ENCODE data around the gene TRIP13.

The TRIP13 gene

DNA sequence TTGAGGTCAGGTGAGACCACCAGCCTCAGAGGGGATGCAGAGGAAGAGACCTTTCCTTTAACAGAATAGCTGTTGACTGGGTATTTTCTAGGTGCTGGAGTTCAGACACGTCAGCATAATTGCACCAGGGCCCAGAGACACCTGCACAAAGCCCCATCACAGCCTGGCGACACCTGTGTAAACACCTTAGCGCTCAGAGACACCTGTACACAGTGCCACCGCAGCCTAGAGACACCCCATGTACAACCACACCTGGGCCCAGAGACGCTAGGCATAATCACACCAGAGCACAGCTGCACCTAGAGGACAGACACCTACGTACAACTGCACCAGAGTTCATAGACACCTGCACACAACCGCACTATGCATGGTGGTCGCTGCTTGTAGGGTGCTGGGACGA, 1.0 kb downstream of the TRIP13 start:
- ChIA-PET CTCF (interaction anchor here (1.0 to 2.6 kb wide), 2 partner anchors 10 to 12 kb away, joined by 3 to 11 read pairs; no protein-coding TSS in a partner anchor), POLR2A (interaction anchor here (0.6 to 1.7 kb wide), 2 partner anchors 29 to 447 kb away, joined by 3 to 5 read pairs; no protein-coding TSS in a partner anchor)
- Histone ChIP-seq H3K4me1 (ENCODE audit: control insufficient read depth, insufficient read depth, low read length) (peaks cover 7% of the 10 kb centered on the region; the same call in 1 of the 2 replicates), H3K36me3 (ENCODE audit: control insufficient read depth in 2 of 2, insufficient read depth in 1 of 2, low read length in 2 of 2) (peaks cover 41 to 65% of the 10 kb centered on the region in 2 experiments), H3K4me3 (ENCODE audit: low read depth, low read length) (peak overlapping the region; percentile 90), H3K9me3 (ENCODE audit: control insufficient read depth, insufficient read depth, low read depth, low read length) (no peaks in the 10 kb centered on the region), H3K27ac (ENCODE audit: extremely low read depth, low read depth, low read length) (peak overlapping the region; percentile 86; the same call in 1 of the 2 replicates)
- TF ChIP-seq ZNF768 (tag by site-specific recombination; IDR thresholded peaks at IDR 0.05): no peak
- TF ChIP-seq ZNF140 (tag by site-specific recombination; IDR thresholded peaks at IDR 0.05): no peak
- TF ChIP-seq ZNF184 (tag by site-specific recombination; IDR thresholded peaks at IDR 0.05): no peak
- TF ChIP-seq, protein P1, sequence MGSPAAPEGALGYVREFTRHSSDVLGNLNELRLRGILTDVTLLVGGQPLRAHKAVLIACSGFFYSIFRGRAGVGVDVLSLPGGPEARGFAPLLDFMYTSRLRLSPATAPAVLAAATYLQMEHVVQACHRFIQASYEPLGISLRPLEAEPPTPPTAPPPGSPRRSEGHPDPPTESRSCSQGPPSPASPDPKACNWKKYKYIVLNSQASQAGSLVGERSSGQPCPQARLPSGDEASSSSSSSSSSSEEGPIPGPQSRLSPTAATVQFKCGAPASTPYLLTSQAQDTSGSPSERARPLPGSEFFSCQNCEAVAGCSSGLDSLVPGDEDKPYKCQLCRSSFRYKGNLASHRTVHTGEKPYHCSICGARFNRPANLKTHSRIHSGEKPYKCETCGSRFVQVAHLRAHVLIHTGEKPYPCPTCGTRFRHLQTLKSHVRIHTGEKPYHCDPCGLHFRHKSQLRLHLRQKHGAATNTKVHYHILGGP (tag by site-specific recombination; IDR thresholded peaks at IDR 0.05): no peak
- TF ChIP-seq ZNF23 (tag by site-specific recombination; IDR thresholded peaks at IDR 0.05; ENCODE audit: borderline replicate concordance): no peak
- no peak for TF ChIP-seq ZNF19 (tag by site-specific recombination; IDR thresholded peaks at IDR 0.05; ENCODE audit: low read depth)
- TF ChIP-seq, protein P2, sequence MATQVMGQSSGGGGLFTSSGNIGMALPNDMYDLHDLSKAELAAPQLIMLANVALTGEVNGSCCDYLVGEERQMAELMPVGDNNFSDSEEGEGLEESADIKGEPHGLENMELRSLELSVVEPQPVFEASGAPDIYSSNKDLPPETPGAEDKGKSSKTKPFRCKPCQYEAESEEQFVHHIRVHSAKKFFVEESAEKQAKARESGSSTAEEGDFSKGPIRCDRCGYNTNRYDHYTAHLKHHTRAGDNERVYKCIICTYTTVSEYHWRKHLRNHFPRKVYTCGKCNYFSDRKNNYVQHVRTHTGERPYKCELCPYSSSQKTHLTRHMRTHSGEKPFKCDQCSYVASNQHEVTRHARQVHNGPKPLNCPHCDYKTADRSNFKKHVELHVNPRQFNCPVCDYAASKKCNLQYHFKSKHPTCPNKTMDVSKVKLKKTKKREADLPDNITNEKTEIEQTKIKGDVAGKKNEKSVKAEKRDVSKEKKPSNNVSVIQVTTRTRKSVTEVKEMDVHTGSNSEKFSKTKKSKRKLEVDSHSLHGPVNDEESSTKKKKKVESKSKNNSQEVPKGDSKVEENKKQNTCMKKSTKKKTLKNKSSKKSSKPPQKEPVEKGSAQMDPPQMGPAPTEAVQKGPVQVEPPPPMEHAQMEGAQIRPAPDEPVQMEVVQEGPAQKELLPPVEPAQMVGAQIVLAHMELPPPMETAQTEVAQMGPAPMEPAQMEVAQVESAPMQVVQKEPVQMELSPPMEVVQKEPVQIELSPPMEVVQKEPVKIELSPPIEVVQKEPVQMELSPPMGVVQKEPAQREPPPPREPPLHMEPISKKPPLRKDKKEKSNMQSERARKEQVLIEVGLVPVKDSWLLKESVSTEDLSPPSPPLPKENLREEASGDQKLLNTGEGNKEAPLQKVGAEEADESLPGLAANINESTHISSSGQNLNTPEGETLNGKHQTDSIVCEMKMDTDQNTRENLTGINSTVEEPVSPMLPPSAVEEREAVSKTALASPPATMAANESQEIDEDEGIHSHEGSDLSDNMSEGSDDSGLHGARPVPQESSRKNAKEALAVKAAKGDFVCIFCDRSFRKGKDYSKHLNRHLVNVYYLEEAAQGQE (tag by site-specific recombination; IDR thresholded peaks at IDR 0.05): no peak
- TF ChIP-seq SP7 (tag by site-specific recombination; IDR thresholded peaks at IDR 0.05): no peak
- no peak for TF ChIP-seq ZNF335 (tag by site-specific recombination; conservative IDR thresholded peaks at IDR 0.05)
- TF ChIP-seq ZNF776 (tag by site-specific recombination; IDR thresholded peaks at IDR 0.05; ENCODE audit: borderline replicate concordance): no peak
- TF ChIP-seq, protein P3, sequence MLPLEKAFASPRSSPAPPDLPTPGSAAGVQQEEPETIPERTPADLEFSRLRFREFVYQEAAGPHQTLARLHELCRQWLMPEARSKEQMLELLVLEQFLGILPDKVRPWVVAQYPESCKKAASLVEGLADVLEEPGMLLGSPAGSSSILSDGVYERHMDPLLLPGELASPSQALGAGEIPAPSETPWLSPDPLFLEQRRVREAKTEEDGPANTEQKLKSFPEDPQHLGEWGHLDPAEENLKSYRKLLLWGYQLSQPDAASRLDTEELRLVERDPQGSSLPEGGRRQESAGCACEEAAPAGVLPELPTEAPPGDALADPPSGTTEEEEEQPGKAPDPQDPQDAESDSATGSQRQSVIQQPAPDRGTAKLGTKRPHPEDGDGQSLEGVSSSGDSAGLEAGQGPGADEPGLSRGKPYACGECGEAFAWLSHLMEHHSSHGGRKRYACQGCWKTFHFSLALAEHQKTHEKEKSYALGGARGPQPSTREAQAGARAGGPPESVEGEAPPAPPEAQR (tag by site-specific recombination; IDR thresholded peaks at IDR 0.05): no peak
- TF ChIP-seq ZNF558 (tag by site-specific recombination; IDR thresholded peaks at IDR 0.05): no peak
- TF ChIP-seq ZBTB7A (tag by site-specific recombination; IDR thresholded peaks at IDR 0.05; ENCODE audit: low read depth): no peak
- TF ChIP-seq ZNF658 (tag by site-specific recombination; IDR thresholded peaks at IDR 0.05): no peak
- TF ChIP-seq ZNF513 (tag by site-specific recombination; IDR thresholded peaks at IDR 0.05): no peak

- H3K36me3 ChIP-seq (ENCODE audit: control insufficient read depth in 2 of 2, insufficient read depth in 1 of 2, low read length in 2 of 2): peaks cover 51 to 70% of the 10 kb centered on the region in 2 experiments
- no peak overlapping the region; the same call in 1 of the 2 replicates for H3K27ac ChIP-seq (ENCODE audit: extremely low read depth, low read depth, low read length)
- H3K4me1 ChIP-seq (ENCODE audit: control insufficient read depth, insufficient read depth, low read length): no peaks in the 10 kb centered on the region
- ChIA-PET CTCF (interaction anchor here (1.0 to 5.2 kb wide), 5 partner anchors 9 to 267 kb away, joined by 4 to 39 read pairs (median 15); partner anchors contain the start of genes BRD9 and TRIP13), POLR2A (interaction anchor here (1.0 kb wide), 1 partner anchor 8 kb away, joined by 5 read pairs; the partner anchor contains the start of genes BRD9 and TRIP13)
- H3K9me3 ChIP-seq (ENCODE audit: control insufficient read depth, insufficient read depth, low read depth, low read length): no peaks in the 10 kb centered on the region
- no peak overlapping the region for H3K4me3 ChIP-seq (ENCODE audit: low read depth, low read length)
- no peak for TF ChIP-seq ZNF449 (tag by site-specific recombination; IDR thresholded peaks at IDR 0.05)
- no peak for TF ChIP-seq ZNF521 (tag by site-specific recombination; IDR thresholded peaks at IDR 0.05)
- TF ChIP-seq, protein P4, sequence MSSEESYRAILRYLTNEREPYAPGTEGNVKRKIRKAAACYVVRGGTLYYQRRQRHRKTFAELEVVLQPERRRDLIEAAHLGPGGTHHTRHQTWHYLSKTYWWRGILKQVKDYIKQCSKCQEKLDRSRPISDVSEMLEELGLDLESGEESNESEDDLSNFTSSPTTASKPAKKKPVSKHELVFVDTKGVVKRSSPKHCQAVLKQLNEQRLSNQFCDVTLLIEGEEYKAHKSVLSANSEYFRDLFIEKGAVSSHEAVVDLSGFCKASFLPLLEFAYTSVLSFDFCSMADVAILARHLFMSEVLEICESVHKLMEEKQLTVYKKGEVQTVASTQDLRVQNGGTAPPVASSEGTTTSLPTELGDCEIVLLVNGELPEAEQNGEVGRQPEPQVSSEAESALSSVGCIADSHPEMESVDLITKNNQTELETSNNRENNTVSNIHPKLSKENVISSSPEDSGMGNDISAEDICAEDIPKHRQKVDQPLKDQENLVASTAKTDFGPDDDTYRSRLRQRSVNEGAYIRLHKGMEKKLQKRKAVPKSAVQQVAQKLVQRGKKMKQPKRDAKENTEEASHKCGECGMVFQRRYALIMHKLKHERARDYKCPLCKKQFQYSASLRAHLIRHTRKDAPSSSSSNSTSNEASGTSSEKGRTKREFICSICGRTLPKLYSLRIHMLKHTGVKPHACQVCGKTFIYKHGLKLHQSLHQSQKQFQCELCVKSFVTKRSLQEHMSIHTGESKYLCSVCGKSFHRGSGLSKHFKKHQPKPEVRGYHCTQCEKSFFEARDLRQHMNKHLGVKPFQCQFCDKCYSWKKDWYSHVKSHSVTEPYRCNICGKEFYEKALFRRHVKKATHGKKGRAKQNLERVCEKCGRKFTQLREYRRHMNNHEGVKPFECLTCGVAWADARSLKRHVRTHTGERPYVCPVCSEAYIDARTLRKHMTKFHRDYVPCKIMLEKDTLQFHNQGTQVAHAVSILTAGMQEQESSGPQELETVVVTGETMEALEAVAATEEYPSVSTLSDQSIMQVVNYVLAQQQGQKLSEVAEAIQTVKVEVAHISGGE (tag by site-specific recombination; conservative IDR thresholded peaks at IDR 0.05; ENCODE audit: low read depth): no peak
- no peak for TF ChIP-seq ZBTB7A (tag by site-specific recombination; IDR thresholded peaks at IDR 0.05; ENCODE audit: low read depth)
- no peak for TF ChIP-seq SP2 (tag by site-specific recombination; IDR thresholded peaks at IDR 0.05)
- TF ChIP-seq ZBTB20 (tag by site-specific recombination; IDR thresholded peaks at IDR 0.05): no peak
- TF ChIP-seq ZNF23 (tag by site-specific recombination; IDR thresholded peaks at IDR 0.05; ENCODE audit: borderline replicate concordance): no peak
- TF ChIP-seq, protein P5, sequence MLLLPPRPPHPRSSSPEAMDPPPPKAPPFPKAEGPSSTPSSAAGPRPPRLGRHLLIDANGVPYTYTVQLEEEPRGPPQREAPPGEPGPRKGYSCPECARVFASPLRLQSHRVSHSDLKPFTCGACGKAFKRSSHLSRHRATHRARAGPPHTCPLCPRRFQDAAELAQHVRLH (tag by site-specific recombination; IDR thresholded peaks at IDR 0.05): no peak
Measured at GRCh38 chr5:900781-901180, 8.1 kb downstream of the TRIP13 start.

All from HEK293 (cell line).